ENCODE data around the gene UGT2A2.

Gene UGT2A2

GRCh38 chr4:69642961-69643360, 3.5 kb upstream of the UGT2A2 start:
- H3K36me3 ChIP-seq (ENCODE audit: insufficient read depth, low read length): no peaks in the 10 kb centered on the region
- no peak overlapping the region for H2AFZ ChIP-seq (ENCODE audit: low read length)
- no peak overlapping the region for H3K4me2 ChIP-seq (ENCODE audit: low read depth, low read length, poor library complexity, severe bottlenecking)
- H3K4me1 ChIP-seq (ENCODE audit: insufficient read depth, low read length, poor library complexity, severe bottlenecking): no peaks in the 10 kb centered on the region
- H3F3A ChIP-seq (ENCODE audit: low read depth): no peaks in the 10 kb centered on the region
- TF ChIP-seq, protein P1, sequence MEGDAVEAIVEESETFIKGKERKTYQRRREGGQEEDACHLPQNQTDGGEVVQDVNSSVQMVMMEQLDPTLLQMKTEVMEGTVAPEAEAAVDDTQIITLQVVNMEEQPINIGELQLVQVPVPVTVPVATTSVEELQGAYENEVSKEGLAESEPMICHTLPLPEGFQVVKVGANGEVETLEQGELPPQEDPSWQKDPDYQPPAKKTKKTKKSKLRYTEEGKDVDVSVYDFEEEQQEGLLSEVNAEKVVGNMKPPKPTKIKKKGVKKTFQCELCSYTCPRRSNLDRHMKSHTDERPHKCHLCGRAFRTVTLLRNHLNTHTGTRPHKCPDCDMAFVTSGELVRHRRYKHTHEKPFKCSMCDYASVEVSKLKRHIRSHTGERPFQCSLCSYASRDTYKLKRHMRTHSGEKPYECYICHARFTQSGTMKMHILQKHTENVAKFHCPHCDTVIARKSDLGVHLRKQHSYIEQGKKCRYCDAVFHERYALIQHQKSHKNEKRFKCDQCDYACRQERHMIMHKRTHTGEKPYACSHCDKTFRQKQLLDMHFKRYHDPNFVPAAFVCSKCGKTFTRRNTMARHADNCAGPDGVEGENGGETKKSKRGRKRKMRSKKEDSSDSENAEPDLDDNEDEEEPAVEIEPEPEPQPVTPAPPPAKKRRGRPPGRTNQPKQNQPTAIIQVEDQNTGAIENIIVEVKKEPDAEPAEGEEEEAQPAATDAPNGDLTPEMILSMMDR (conservative IDR thresholded peaks at IDR 0.05; ENCODE audit: low read length): no peak
- TF ChIP-seq EZH2phosphoT487 (IDR thresholded peaks at IDR 0.05; ENCODE audit: borderline replicate concordance): no peak
- no peaks in the 10 kb centered on the region for H3K9me3 ChIP-seq (ENCODE audit: insufficient read depth, low read depth, low read length)
- H3K27me3 ChIP-seq (ENCODE audit: insufficient read depth, low read length, poor library complexity, severe bottlenecking): no peaks in the 10 kb centered on the region
- H3K9me2 ChIP-seq (replicated peaks; ENCODE audit: low read depth, low read length): no peaks in the 10 kb centered on the region
- H3K79me2 ChIP-seq (ENCODE audit: insufficient read depth, low read length): no peaks in the 10 kb centered on the region
- H4K20me1 ChIP-seq (ENCODE audit: insufficient read depth, low read length, poor library complexity, severe bottlenecking): no peaks in the 10 kb centered on the region
- no peak overlapping the region for H3K4me3 ChIP-seq (ENCODE audit: low read length, poor library complexity, severe bottlenecking)
- no peak overlapping the region for H3K9ac ChIP-seq (ENCODE audit: low read depth, low read length, poor library complexity, severe bottlenecking)

DNA sequence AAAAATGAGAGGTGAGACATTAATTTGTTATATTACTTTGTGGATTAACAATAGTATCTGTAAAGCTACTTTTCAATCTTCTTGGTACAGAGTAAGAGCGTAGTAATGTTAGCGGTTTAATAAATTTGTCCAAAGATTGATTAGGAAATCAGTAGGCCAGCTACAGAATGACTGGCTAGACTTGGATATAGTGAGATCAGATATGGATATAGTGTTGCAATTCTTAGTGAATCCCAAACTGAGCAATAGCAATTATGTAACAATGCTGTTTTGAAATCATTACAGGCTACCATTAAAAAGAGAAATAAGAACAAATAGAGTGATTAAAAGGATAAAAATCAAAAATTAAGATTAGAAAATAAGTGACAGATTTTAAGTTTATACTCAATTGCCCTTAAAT, 847 bp upstream of the UGT2A2 start:
- H3K9ac ChIP-seq (ENCODE audit: low read depth, low read length, poor library complexity, severe bottlenecking): no peak overlapping the region
- H3K36me3 ChIP-seq (ENCODE audit: insufficient read depth, low read length): no peaks in the 10 kb centered on the region
- no peaks in the 10 kb centered on the region for H3F3A ChIP-seq (ENCODE audit: low read depth)
- no peaks in the 10 kb centered on the region for H3K79me2 ChIP-seq (ENCODE audit: insufficient read depth, low read length)
- no peak overlapping the region for H3K4me3 ChIP-seq (ENCODE audit: low read length, poor library complexity, severe bottlenecking)
- H3K9me3 ChIP-seq (ENCODE audit: insufficient read depth, low read depth, low read length): no peaks in the 10 kb centered on the region
- TF ChIP-seq EZH2phosphoT487 (IDR thresholded peaks at IDR 0.05; ENCODE audit: borderline replicate concordance): no peak
- TF ChIP-seq, protein P1 (conservative IDR thresholded peaks at IDR 0.05; ENCODE audit: low read length): no peak
- H3K27me3 ChIP-seq (ENCODE audit: insufficient read depth, low read length, poor library complexity, severe bottlenecking): no peaks in the 10 kb centered on the region
- no peaks in the 10 kb centered on the region for H3K9me2 ChIP-seq (replicated peaks; ENCODE audit: low read depth, low read length)
- H2AFZ ChIP-seq (ENCODE audit: low read length): no peak overlapping the region
- no peaks in the 10 kb centered on the region for H4K20me1 ChIP-seq (ENCODE audit: insufficient read depth, low read length, poor library complexity, severe bottlenecking)
- H3K4me1 ChIP-seq (ENCODE audit: insufficient read depth, low read length, poor library complexity, severe bottlenecking): no peaks in the 10 kb centered on the region
- no peak overlapping the region for H3K4me2 ChIP-seq (ENCODE audit: low read depth, low read length, poor library complexity, severe bottlenecking)

DNA sequence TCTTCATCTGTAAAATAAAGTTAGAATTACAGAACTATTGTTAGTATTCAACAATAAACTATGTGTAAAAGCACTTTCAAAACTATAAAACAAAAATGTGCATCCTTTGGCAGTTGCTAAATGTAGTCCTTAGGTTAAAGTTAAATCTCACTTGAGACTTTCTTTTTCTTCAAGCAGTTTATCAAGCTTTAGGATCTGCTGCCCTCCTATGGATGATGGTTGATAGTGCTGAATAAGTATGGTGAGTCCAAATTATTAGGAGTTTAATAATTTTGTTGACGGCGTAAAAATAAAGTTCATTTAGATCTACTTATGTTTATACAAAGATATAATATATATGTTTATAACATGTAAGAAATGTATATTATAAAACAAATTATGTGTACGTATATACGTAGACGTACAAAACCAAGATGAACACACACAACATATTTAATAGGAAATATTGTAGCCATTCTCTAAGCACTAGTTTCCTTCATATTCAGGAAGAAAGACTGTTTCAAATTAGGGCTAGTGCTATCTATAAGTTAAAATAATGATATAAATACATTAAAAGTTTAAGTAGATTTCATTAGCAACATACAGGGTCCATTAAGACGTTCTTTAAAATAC, 22.3 kb downstream of the UGT2A2 start:
- no peaks in the 10 kb centered on the region for H3K79me2 ChIP-seq (ENCODE audit: insufficient read depth, low read length)
- no peaks in the 10 kb centered on the region for H3K36me3 ChIP-seq (ENCODE audit: insufficient read depth, low read length)
- H3K9me2 ChIP-seq (replicated peaks; ENCODE audit: low read depth, low read length): no peaks in the 10 kb centered on the region
- H4K20me1 ChIP-seq (ENCODE audit: insufficient read depth, low read length, poor library complexity, severe bottlenecking): no peaks in the 10 kb centered on the region
- no peak overlapping the region for H2AFZ ChIP-seq (ENCODE audit: low read length)
- no peaks in the 10 kb centered on the region for H3F3A ChIP-seq (ENCODE audit: low read depth)
- H3K4me1 ChIP-seq (ENCODE audit: insufficient read depth, low read length, poor library complexity, severe bottlenecking): no peaks in the 10 kb centered on the region
- H3K27me3 ChIP-seq (ENCODE audit: insufficient read depth, low read length, poor library complexity, severe bottlenecking): no peaks in the 10 kb centered on the region
- no peaks in the 10 kb centered on the region for H3K9me3 ChIP-seq (ENCODE audit: insufficient read depth, low read depth, low read length)
- H3K4me3 ChIP-seq (ENCODE audit: low read length, poor library complexity, severe bottlenecking): no peak overlapping the region
- peak overlapping the region; percentile 21 for H3K4me2 ChIP-seq (ENCODE audit: low read depth, low read length, poor library complexity, severe bottlenecking)
- TF ChIP-seq, protein P1 (conservative IDR thresholded peaks at IDR 0.05; ENCODE audit: low read length): peak; percentile 67
- no peak for TF ChIP-seq EZH2phosphoT487 (IDR thresholded peaks at IDR 0.05; ENCODE audit: borderline replicate concordance)
- H3K9ac ChIP-seq (ENCODE audit: low read depth, low read length, poor library complexity, severe bottlenecking): no peak overlapping the region

All from Loucy (cell line).